ENCODE measurements around the gene CRX.
"Not testable (repeated sequence)": the region's sequence is repeated elsewhere in the genome, so short reads cannot be mapped to it uniquely, and the experiment has no call there.

CRX gene

GRCh38 chr19:47796785-47797184 is 25.0 kb upstream of the CRX start:
- H3K4me3 ChIP-seq (replicated peaks; ENCODE audit: low read depth, low read length): no peak overlapping the region
- no peak for TF ChIP-seq CTCF (IDR thresholded peaks at IDR 0.05; ENCODE audit: low read length, missing control alignments)
- DNase-seq (ENCODE audit: low read depth): no peak

DNA sequence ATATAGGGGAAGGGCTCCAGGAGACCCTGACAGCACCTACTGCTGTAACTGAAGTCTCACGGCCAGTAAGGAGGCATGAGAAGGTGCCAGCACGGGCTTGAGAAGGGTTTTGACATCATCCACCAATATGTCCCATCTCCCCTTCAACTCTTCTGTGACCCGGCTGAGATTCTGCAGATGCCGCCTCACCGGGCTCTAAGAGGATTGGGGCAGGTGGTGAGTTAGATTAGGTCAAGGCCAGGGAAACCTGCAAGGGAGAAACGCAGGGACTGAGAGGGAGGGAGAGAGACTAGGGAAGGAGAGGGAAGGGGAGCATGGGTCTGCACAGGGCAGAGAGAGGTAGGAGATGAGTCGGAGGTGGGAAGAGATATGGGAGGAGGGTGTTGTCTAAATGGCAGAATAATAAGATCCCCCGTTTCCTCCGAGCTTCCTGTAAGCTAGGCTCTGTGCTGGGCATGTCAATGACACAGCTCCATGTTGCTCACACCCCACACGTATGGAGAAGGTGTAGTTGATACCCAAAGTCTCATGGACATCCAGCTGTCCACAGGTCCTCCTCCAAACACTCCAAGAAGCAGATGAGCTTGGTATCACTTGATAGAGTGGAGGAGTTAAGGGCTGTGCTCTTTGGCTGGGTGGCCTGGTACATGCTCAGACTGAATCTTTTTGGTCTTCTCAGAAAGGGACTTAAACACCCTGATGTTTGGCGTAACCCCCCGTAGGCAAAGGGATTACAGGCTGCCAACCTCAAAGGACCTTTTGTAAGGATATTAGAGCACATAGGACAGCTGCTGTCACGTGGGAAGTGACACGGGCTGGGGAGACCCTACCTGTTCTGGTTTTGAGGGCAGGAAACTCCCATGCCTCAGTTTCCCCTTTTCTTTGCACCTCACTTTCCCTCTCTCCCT is 23.5 kb upstream of the CRX start:
- TF ChIP-seq CTCF (IDR thresholded peaks at IDR 0.05; ENCODE audit: low read length, missing control alignments): no peak
- no peak for DNase-seq (ENCODE audit: low read depth)

GRCh38 chr19:47798904-47799266 is 22.9 kb upstream of the CRX start:
- DNase-seq (ENCODE audit: low read depth): no peak
- no peak for TF ChIP-seq CTCF (IDR thresholded peaks at IDR 0.05; ENCODE audit: low read length, missing control alignments)
- no peak overlapping the region for H3K4me3 ChIP-seq (replicated peaks; ENCODE audit: low read depth, low read length)

More for the DNA sequence above, 23.5 kb upstream of the CRX start:
- H3K4me3 ChIP-seq (replicated peaks; ENCODE audit: low read depth, low read length): no peak overlapping the region

GRCh38 chr19:47801270-47801669 is 20.5 kb upstream of the CRX start:
- no peak overlapping the region for H3K4me3 ChIP-seq (replicated peaks; ENCODE audit: low read depth, low read length)
- TF ChIP-seq CTCF (IDR thresholded peaks at IDR 0.05; ENCODE audit: low read length, missing control alignments): no peak
- DNase-seq (ENCODE audit: low read depth): no peak

DNA sequence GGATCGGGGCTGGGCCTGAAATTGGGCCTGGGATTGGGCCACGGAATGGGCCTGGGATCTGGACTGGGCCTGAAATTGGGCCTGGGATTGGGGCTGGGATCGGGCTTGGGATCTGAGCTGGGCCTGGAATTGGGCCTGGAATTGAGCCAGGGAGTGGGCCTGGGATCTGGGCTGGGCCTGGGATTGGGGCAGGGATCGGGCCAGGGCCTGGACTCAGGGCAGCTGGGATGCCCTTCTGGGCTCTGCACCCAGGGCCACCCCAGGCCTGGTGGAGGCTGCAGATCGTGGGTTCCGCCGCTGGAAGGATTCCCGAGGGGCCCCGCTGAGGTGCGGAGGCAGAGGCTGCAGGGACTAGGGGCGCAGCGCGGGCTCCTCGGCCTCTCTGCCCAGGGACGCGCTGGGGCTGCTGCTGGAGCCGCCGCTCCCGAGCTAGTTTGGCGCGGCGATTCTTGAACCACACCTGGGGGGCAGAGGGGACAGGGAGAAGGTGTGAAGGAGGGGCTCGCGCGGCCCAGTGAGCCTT is 19.2 kb upstream of the CRX start:
- H3K4me3 ChIP-seq (replicated peaks; ENCODE audit: low read depth, low read length): no peak overlapping the region
- no peak for TF ChIP-seq CTCF (IDR thresholded peaks at IDR 0.05; ENCODE audit: low read length, missing control alignments)
- no peak for DNase-seq (ENCODE audit: low read depth)

DNA sequence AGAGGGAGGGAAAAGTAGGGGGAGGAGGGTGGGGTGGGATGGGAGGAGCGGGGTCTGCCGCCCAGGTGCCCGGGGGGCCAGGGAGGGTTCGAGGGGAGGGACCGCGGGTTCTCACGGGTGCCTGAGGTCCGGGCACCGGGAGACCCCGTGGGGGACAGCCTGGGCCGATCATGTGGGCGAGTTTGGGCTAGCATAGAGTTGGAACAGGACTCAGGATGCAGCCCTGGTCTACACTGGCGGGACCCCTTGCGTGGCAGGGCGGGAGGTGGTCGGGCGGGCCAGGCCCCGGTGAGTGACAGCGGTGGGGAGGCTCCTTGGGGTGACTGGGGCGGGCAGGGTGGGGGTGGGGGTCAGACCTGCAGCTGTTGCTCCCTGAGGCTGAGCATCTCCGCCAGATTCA is 18.6 kb upstream of the CRX start:
- not testable (repeated sequence) for DNase-seq (ENCODE audit: low read depth); H3K4me3 ChIP-seq (replicated peaks; ENCODE audit: low read depth, low read length)

GRCh38 chr19:47803671-47804070 is 18.1 kb upstream of the CRX start:
- not testable (repeated sequence) for DNase-seq (ENCODE audit: low read depth); H3K4me3 ChIP-seq (replicated peaks; ENCODE audit: low read depth, low read length)

GRCh38 chr19:47804451-47804850 is 17.3 kb upstream of the CRX start, which contains the start of gene TPRX1:
Gene TPRX1, minus strand, starts transcription at chr19:47804551. Its CDS starts 12 bp downstream, at chr19:47804539.
- H3K4me3 ChIP-seq (replicated peaks; ENCODE audit: low read depth, low read length); DNase-seq (ENCODE audit: low read depth): not testable (repeated sequence)
